Activated effector memory CD4-positive, alpha-beta T cell treated with Interleukin-2 at 50 U/mL for 16 hours (primary cell): ENCODE results near the gene NPIPB2.

Experiments used
- DNase-seq: peaks from one replicate; pipeline ENCODE4 v3.0.0-alpha.2; 2020

Gene NPIPB2

DNA sequence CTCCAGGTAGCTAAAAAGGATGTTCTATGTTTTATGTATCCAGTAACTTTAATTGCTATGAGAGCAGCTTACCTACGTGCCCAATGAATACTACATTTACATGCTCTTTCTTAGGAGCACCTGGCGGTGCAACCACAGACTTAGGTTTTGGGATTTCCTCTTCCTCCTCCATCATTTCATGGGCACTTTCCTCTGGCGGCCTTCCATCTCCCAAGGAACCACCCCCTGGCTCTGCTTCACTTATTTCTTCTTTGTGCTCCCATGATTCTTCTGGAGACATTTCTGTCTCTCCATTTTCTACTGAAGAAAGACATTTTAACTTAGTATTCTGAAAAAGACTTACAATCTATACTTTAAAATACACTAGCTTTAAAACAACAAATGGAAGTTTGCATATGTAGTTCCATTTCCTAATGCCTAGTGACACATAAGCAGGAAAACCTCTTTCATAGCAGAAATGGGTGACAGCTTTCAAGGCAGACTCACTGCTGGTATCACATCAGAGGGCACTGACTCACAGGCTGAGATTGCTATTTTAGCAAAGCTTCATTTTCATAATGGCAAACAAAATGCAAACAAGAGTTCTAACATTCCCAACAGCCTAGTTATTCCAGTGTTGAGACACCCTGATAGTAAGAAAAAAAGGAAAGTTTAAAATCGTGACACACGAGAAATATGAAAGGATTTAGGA, 45.2 kb downstream of the NPIPB2 start:
- no peak for DNase-seq

DNA sequence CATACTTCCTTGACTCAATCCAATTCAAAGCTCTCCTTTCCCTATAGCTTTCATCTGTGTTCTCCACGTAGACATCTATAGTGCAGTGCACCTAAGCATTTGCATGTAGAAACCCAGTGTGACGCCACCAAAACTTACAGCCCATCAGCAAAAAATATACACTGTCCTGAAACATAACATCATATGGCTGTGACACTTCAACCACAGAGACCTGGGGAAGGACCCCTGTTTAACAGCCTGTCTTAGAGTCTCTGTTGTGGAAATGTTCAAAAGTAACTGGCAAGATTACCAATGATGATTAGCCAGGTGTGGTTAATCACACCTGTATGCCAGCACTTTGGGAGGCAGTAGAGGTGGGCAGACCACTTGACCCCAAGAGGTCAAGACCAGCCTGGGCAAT, 48.3 kb downstream of the NPIPB2 start:
- no peak for DNase-seq

DNA sequence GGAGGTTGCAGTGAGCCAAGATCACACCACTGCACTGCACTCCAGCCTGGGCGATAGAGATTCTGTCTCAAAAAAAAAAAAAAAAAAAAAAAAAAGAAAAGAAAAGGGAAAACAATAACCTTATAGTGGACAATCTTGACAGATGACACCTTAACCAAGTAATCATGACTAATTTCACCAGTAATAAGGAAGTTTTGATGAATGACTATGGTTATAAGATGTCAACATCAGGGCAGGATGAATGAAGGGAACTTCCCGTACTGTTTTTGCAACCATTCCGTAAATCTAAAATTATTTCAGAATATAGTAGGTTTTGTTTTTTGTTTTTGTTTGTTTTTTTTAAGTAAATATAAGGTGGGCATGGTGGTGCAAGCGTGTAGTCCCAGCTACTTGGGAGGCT, 49.1 kb downstream of the NPIPB2 start:
- DNase-seq = no peak

DNA sequence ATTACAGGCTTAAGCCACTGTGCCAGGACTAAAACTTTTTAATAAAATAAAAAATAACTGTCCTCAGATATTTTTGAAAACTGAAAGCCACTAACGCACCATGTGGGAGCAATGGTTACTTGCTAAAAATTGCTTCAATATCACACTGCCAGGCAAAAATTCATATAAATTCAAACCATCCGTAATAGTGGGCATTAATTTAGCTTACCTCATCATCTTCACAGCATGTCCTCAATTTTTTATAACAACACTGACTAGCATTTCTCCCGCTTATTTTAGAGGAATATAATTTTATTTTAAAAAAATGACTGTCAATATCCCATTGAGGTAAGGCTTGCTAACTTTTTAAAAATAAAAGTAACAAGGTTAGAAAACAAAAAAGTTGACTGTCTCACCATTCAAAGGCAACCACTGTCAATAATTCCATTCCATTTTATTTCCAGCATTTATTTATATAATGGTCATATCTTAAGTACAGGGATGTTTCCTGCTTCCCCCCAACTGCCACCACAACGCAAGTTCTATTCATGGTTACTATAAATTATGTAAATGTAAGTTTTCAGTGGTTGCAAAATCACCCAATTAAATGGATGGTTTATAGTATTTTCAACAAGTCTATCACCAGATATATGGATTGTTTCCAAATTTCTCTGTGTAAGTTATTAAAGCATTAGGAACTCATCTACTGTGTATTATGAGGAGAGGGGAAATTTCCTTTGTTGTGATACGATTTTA, 51.4 kb downstream of the NPIPB2 start:
- DNase-seq = no peak

DNA sequence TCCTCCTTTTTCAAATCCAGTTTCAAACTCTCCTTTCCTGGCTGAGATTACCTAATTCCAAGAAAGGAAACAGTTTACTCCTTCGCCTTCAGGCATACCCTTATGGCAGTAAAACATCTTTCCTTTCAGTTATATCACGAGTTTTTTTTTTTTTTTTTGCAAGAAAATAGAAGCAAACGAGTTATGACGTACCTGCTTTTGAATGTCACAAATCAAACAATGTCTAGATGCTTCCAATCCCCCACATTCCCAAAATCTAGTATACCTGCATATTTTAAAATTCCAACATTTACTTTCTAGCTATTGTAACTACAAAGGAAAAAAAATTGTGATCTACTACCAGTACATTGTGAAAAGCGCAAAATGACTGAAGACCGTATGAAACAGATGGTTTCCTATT, 55.0 kb downstream of the NPIPB2 start:
- DNase-seq = no peak

DNA sequence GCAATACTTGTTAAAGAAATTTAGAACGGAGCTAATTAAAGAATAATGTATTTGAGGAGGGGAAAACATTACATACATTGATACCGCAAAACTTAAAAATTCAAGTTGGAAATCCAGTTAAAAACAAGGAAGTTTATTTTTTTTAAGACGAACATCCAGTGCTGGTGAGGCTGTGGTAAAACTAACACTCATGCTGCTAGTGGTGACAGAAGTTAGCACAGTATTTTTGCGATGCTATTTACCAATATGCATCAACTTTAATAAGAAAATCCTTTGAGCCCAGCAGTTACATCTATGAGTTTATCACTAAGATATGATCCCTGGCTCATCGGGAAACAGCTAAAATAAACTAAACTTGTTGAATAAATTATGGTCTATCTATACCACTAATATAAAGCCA, 57.8 kb downstream of the NPIPB2 start:
- DNase-seq = no peak

DNA sequence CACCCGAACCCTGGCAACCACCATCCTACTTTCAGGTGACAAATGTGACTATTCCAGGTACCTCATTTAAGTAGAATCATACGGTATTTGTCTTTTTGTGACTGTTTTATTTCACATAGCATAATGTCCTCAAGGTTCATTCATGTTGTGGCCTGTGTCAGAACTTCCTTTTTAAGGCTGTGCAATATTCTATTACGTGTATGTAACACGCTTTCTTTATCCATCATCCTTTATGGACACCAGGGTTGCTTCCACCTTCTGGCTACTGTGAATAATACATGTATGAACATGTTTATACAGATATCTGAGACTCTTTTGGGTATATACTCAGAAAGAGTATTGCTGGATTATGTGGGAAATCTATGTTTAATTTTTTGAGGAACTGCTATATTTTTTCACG, 61.8 kb downstream of the NPIPB2 start:
- DNase-seq = no peak

DNA sequence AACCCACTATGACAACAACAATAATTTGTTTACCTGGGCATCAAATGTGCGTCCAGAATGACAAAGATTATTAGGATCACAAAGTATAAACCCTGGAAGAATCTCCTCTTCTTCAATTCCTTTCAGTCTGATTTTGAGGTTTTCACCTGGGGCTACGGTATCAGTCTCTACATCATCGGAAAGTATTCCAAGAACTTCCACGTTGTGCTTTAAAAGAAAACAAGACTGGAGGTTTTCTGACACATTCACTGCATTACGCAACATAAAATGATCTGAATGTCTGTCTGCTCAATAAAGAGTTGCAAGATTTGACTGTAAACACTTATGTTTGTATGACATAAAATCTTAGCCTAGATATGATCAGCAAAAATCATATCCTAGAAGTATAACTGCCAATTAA, 64.5 kb downstream of the NPIPB2 start:
- DNase-seq = no peak
